ENCODE measurements around the gene FAM170B. TPM values are rescaled to one million over a fixed set of nuclear protein-coding genes. Genes with fewer than 3 reads are reported as not detected.

FAM170B gene
- total RNA-seq, 4 donors from 2014 or later, result not detected

- Histone ChIP-seq H3K36me3 (no peaks in the 10 kb centered on the region), H3K9me3 (no peaks in the 10 kb centered on the region), H3K4me1 (peaks cover 6 to 19% (median 16%) of the 10 kb centered on the region in 4 donors), H3K27ac (replicated peaks in 1 of 4) (no peak overlapping the region), H3K4me3 (no peak overlapping the region), H3K27me3 (no peaks in the 10 kb centered on the region)
- DNase-seq (ENCODE audit: extremely low spot score), result no peak
- TF ChIP-seq CTCF (IDR thresholded peaks at IDR 0.05), result no peak
- TF ChIP-seq EP300 (IDR thresholded peaks at IDR 0.05), result no peak
- TF ChIP-seq POLR2AphosphoS5 (IDR thresholded peaks at IDR 0.05), result no peak
- TF ChIP-seq POLR2A (IDR thresholded peaks at IDR 0.05; ENCODE audit: low read depth), result no peak
- WGBS, result 69% methylated on average over 6 of the region's 6 CpGs
- intact Hi-C loops (cut with DNase I), result no loop called here
These were observed 15.3 kb downstream of the FAM170B start for GRCh38 chr10:49118430-49119074.

- no peaks in the 10 kb centered on the region for H3K27me3 ChIP-seq
- H3K36me3 ChIP-seq, result no peaks in the 10 kb centered on the region
- WGBS, result 70% methylated on average over 4 of the region's 4 CpGs
- no peak for DNase-seq (ENCODE audit: extremely low spot score)
- TF ChIP-seq POLR2AphosphoS5 (IDR thresholded peaks at IDR 0.05), result no peak
- TF ChIP-seq EP300 (IDR thresholded peaks at IDR 0.05), result no peak
- TF ChIP-seq CTCF (IDR thresholded peaks at IDR 0.05), result no peak
- no peak for TF ChIP-seq POLR2A (IDR thresholded peaks at IDR 0.05; ENCODE audit: low read depth)
- H3K4me3 ChIP-seq, result no peak overlapping the region
- intact Hi-C loops (cut with DNase I), result no loop called here
- H3K9me3 ChIP-seq, result no peaks in the 10 kb centered on the region
- H3K27ac ChIP-seq (replicated peaks in 1 of 4), result no peak overlapping the region
- H3K4me1 ChIP-seq, result peaks cover 6 to 29% (median 22%) of the 10 kb centered on the region in 4 donors
These were observed 16.3 kb downstream of the FAM170B start for GRCh38 chr10:49117376-49118070.

GRCh38 chr10:49116509-49117375 is 17.1 kb downstream of the FAM170B start:
- H3K9me3 ChIP-seq, result no peaks in the 10 kb centered on the region
- no peaks in the 10 kb centered on the region for H3K27me3 ChIP-seq
- no peak for DNase-seq (ENCODE audit: extremely low spot score)
- intact Hi-C loops (cut with DNase I), result no loop called here
- H3K4me3 ChIP-seq, result no peak overlapping the region
- H3K27ac ChIP-seq (replicated peaks in 1 of 4), result no peak overlapping the region
- TF ChIP-seq CTCF (IDR thresholded peaks at IDR 0.05) (no peak), EP300 (IDR thresholded peaks at IDR 0.05) (no peak), POLR2A (IDR thresholded peaks at IDR 0.05; ENCODE audit: low read depth) (no peak), POLR2AphosphoS5 (IDR thresholded peaks at IDR 0.05) (no peak)
- peaks cover 11 to 37% (median 29%) of the 10 kb centered on the region in 4 donors for H3K4me1 ChIP-seq
- WGBS, result 92% methylated on average over 5 of the region's 5 CpGs
- no peaks in the 10 kb centered on the region for H3K36me3 ChIP-seq

- H3K4me1 ChIP-seq, result peaks cover 19 to 45% (median 36%) of the 10 kb centered on the region in 4 donors
- H3K9me3 ChIP-seq, result no peaks in the 10 kb centered on the region
- DNase-seq (ENCODE audit: extremely low spot score), result no peak
- 91% methylated on average over 6 of the region's 14 CpGs for WGBS
- TF ChIP-seq EP300 (IDR thresholded peaks at IDR 0.05) (no peak), POLR2A (IDR thresholded peaks at IDR 0.05; ENCODE audit: low read depth) (no peak), CTCF (IDR thresholded peaks at IDR 0.05) (no peak), POLR2AphosphoS5 (IDR thresholded peaks at IDR 0.05) (no peak)
- peak overlapping the region in 2 of 4 donors; percentile 50 to 88 for H3K27ac ChIP-seq (replicated peaks in 1 of 4)
- peak overlapping the region; percentile 61 to 88 (median 74) for H3K4me3 ChIP-seq
- intact Hi-C loops (cut with DNase I), result no loop called here
- H3K27me3 ChIP-seq, result no peaks in the 10 kb centered on the region
- no peaks in the 10 kb centered on the region for H3K36me3 ChIP-seq
These were observed 17.9 kb downstream of the FAM170B start for GRCh38 chr10:49115796-49116508.

Data from esophagus muscularis mucosa (tissue), 4 donors.